ENCODE results near the gene TMEM259.

The TMEM259 gene

GRCh38 chr19:982567-983170, 38.3 kb downstream of the TMEM259 start:
- DNase-seq = peak; percentile 59

GRCh38 chr19:980133-980998, 40.6 kb downstream of the TMEM259 start:
- no peak for DNase-seq

- no peak for DNase-seq
Observed at GRCh38 chr19:979318-979741, 41.6 kb downstream of the TMEM259 start.

GRCh38 chr19:977058-977464, 43.9 kb downstream of the TMEM259 start:
- no peak for DNase-seq

GRCh38 chr19:976476-976875, 44.4 kb downstream of the TMEM259 start:
- no peak for DNase-seq

- DNase-seq = no peak
Observed at GRCh38 chr19:974564-975257, 46.2 kb downstream of the TMEM259 start.

- DNase-seq = no peak
Observed at GRCh38 chr19:973726-974563, 47.0 kb downstream of the TMEM259 start.

GRCh38 chr19:972281-972680, 48.6 kb downstream of the TMEM259 start:
- no peak for DNase-seq

GRCh38 chr19:971795-972194, 49.1 kb downstream of the TMEM259 start:
- DNase-seq = no peak

- DNase-seq = no peak
Observed at GRCh38 chr19:970695-971094, 50.2 kb downstream of the TMEM259 start.

- DNase-seq = no peak
Observed at GRCh38 chr19:966485-967088, 54.3 kb downstream of the TMEM259 start.

GRCh38 chr19:964761-965694, 55.9 kb downstream of the TMEM259 start:
- no peak for DNase-seq

- no peak for DNase-seq
Observed at GRCh38 chr19:964116-964520, 56.8 kb downstream of the TMEM259 start.

- no peak for DNase-seq
Observed at GRCh38 chr19:963486-963951, 57.4 kb downstream of the TMEM259 start.

GRCh38 chr19:962683-963400, 58.1 kb downstream of the TMEM259 start:
- DNase-seq = no peak

GRCh38 chr19:961866-962620, 58.9 kb downstream of the TMEM259 start:
- DNase-seq = no peak

- DNase-seq = no peak
Observed at GRCh38 chr19:960601-960938, 60.4 kb downstream of the TMEM259 start.

- DNase-seq = no peak
Observed at GRCh38 chr19:960020-960419, 60.9 kb downstream of the TMEM259 start.

All from NCI-H1092 treated with DMSO at 0.1 percent for 48 hours (cell line).